Measurements from ENCODE around the gene STOM. TPM values are rescaled to one million over a fixed set of nuclear protein-coding genes. Genes with fewer than 3 reads are reported as not detected.

STOM gene
- total RNA-seq, 1 experiment from 2014 or later = 22.4 TPM

DNA sequence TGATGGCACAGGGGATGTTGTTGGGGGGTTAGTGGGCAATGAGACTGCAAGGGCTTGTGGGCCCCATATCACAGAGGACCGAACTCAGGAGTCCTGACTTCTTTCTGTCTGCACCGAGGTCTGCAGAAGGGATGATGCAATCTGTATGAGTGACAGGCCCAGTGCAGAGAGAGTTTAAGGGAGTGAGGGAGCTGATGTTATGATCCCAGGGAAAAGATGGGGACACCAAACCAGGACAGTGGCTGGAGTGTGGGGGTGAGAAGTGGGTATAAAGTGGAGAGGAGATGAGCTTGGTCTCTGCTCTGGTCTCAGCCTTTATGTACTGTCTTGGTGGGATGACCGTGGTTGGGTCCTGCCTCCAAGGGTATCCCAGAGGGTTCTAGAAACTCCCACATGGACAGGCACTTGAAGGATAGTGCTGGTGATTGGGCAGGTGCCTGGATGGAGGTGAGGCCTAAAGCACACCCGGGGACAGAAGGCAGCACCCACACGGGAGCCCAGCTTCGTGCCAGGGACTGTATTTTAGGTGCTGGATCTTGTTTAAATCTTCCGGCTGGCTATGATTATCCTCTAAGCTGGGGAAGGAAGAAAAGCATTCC, 80.2 kb downstream of the STOM start:
- ATAC-seq = no peak
- no TSS peak for BruUV-seq (replicated peaks)
- Histone ChIP-seq H3K4me3 (replicated peaks in 1 of 2; ENCODE audit: low read depth in 1 of 2, low read length in 2 of 2) (no peak overlapping the region), H3K27ac (ENCODE audit: low read depth, low read length) (peak overlapping the region; percentile 99), H3K27me3 (ENCODE audit: insufficient read depth, low read length) (no peaks in the 10 kb centered on the region), H3K4me2 (ENCODE audit: low read length) (peak overlapping the region; percentile 84), H3K9me2 (ENCODE audit: insufficient read depth) (no peaks in the 10 kb centered on the region), H3K9ac (ENCODE audit: low read length) (peak overlapping the region; percentile 70; the same call in 1 of the 2 replicates), H4K20me1 (ENCODE audit: insufficient read depth) (no peaks in the 10 kb centered on the region), H3K36me3 (ENCODE audit: control insufficient read depth in 1 of 2, insufficient read depth in 2 of 2, low read length in 2 of 2) (no peaks in the 10 kb centered on the region), H3K4me1 (ENCODE audit: control insufficient read depth in 1 of 2, insufficient read depth in 2 of 2, low read length in 2 of 2) (peaks cover 52 to 54% of the 10 kb centered on the region in 2 experiments), H3K79me2 (ENCODE audit: insufficient read depth, low read length) (no peaks in the 10 kb centered on the region), H2AFZ (ENCODE audit: low read depth, low read length, poor library complexity, severe bottlenecking) (no peak overlapping the region), H3K9me3 (ENCODE audit: control insufficient read depth in 1 of 2, insufficient read depth in 1 of 2, low read depth in 1 of 2, low read length in 2 of 2) (no peaks in the 10 kb centered on the region)
- ChIA-PET CTCF (interaction anchor here (1.1 to 1.5 kb wide), 2 partner anchors 12 to 30 kb away, joined by 3 to 5 read pairs; no protein-coding TSS in a partner anchor), RAD21 (ENCODE audit: low non-redundant PET in 1 of 2, low total read pairs in 2 of 2, uncharacterized antibody in 2 of 2, unreplicated experiment in 2 of 2) (no interaction called here), POLR2A (no interaction called here)
- TF ChIP-seq, protein P1, sequence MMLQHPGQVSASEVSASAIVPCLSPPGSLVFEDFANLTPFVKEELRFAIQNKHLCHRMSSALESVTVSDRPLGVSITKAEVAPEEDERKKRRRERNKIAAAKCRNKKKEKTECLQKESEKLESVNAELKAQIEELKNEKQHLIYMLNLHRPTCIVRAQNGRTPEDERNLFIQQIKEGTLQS (IDR thresholded peaks at IDR 0.05) = no peak
- TF ChIP-seq FOSL1 (IDR thresholded peaks at IDR 0.05; ENCODE audit: low read depth) = no peak
- TF ChIP-seq EZH2 (IDR thresholded peaks at IDR 0.05) = no peak
- TF ChIP-seq, protein P2, sequence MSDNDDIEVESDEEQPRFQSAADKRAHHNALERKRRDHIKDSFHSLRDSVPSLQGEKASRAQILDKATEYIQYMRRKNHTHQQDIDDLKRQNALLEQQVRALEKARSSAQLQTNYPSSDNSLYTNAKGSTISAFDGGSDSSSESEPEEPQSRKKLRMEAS (IDR thresholded peaks at IDR 0.05) = no peak
- intact Hi-C loops (cut with micrococcal nuclease) = loop anchor here (10.0 kb wide), 1 partner anchor 305 kb away; no protein-coding TSS in a partner anchor
- DNase-seq (ENCODE audit: low read depth, low spot score) = no peak

DNA sequence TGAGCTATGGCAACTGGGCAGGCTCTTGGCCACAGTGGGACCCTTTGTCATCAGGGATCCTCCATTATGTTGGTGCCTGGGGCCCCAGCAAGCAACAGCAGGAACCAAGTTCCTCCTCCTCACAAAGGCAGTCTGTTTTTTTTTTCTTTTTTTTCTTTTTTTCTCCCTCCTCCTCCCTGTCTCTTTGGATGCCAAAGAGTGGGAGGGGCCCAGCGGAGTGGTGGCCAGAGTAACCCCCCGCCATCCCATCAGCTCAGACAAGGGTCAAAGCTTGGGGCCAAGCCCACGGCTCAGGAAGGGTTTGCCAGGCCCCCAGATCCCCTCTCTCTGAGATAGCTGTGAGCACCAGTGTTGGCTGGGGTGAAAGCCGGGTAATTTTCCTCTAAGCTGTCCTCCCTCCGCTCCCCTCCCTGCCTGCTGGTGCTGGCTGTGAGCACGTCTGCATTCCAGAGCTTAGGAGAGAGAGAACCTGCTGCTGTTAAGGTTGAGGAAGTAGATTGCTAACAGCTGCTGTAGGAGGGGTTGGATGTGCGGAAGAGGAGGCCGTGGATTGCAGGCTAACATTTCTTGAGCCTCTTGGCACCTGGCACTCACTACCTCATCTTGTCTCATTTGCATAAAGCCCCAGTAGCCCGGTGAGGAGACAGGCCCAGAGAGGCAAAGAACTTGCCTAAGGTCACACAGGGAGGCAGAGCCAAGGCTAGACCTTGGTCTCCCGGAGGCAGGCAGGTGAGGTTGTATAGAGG, 80.9 kb downstream of the STOM start:
- RAD21 ChIA-PET (ENCODE audit: low non-redundant PET in 1 of 2, low total read pairs in 2 of 2, uncharacterized antibody in 2 of 2, unreplicated experiment in 2 of 2) = no interaction called here
- Histone ChIP-seq H3K27me3 (ENCODE audit: insufficient read depth, low read length) (no peaks in the 10 kb centered on the region), H3K9ac (ENCODE audit: low read length) (peak overlapping the region; percentile 70), H3K9me2 (ENCODE audit: insufficient read depth) (no peaks in the 10 kb centered on the region), H3K9me3 (ENCODE audit: control insufficient read depth in 1 of 2, insufficient read depth in 1 of 2, low read depth in 1 of 2, low read length in 2 of 2) (no peaks in the 10 kb centered on the region), H3K4me1 (ENCODE audit: control insufficient read depth in 1 of 2, insufficient read depth in 2 of 2, low read length in 2 of 2) (peaks cover 59 to 60% of the 10 kb centered on the region in 2 experiments), H3K4me3 (replicated peaks in 1 of 2; ENCODE audit: low read depth in 1 of 2, low read length in 2 of 2) (no peak overlapping the region), H4K20me1 (ENCODE audit: insufficient read depth) (no peaks in the 10 kb centered on the region), H3K4me2 (ENCODE audit: low read length) (peak overlapping the region; percentile 84), H3K36me3 (ENCODE audit: control insufficient read depth in 1 of 2, insufficient read depth in 2 of 2, low read length in 2 of 2) (no peaks in the 10 kb centered on the region), H3K79me2 (ENCODE audit: insufficient read depth, low read length) (no peaks in the 10 kb centered on the region), H2AFZ (ENCODE audit: low read depth, low read length, poor library complexity, severe bottlenecking) (no peak overlapping the region), H3K27ac (ENCODE audit: low read depth, low read length) (peak overlapping the region; percentile 99)
- POLR2A ChIA-PET = no interaction called here
- no TSS peak for BruUV-seq (replicated peaks)
- no peak for ATAC-seq
- CTCF ChIA-PET = interaction anchor here (1.1 to 1.5 kb wide), 2 partner anchors 11 to 31 kb away, joined by 3 to 5 read pairs; no protein-coding TSS in a partner anchor
- intact Hi-C loops (cut with micrococcal nuclease) = loop anchor here (10.0 kb wide), 1 partner anchor 304 kb away; no protein-coding TSS in a partner anchor
- no peak for DNase-seq (ENCODE audit: low read depth, low spot score)
- TF ChIP-seq ZFX (IDR thresholded peaks at IDR 0.05) = no peak
- no peak for TF ChIP-seq EZH2phosphoT487 (IDR thresholded peaks at IDR 0.05; ENCODE audit: borderline replicate concordance)
- TF ChIP-seq, protein P2 (IDR thresholded peaks at IDR 0.05) = no peak
- no peak for TF ChIP-seq YY1 (IDR thresholded peaks at IDR 0.05; ENCODE audit: extremely low read depth, insufficient replicate concordance, low read depth, low read length)
- TF ChIP-seq TCF7L2 (IDR thresholded peaks at IDR 0.05; ENCODE audit: borderline replicate concordance, extremely low read depth, insufficient read depth, insufficient read length) = no peak
- no peak for TF ChIP-seq SIN3A (IDR thresholded peaks at IDR 0.05; ENCODE audit: low read depth)
- no peak for TF ChIP-seq FOSL1 (IDR thresholded peaks at IDR 0.05; ENCODE audit: low read depth)
- TF ChIP-seq ELF1 (IDR thresholded peaks at IDR 0.05; ENCODE audit: borderline replicate concordance, low read depth) = no peak
- no peak for TF ChIP-seq JUND (IDR thresholded peaks at IDR 0.05)
- TF ChIP-seq, protein P3, sequence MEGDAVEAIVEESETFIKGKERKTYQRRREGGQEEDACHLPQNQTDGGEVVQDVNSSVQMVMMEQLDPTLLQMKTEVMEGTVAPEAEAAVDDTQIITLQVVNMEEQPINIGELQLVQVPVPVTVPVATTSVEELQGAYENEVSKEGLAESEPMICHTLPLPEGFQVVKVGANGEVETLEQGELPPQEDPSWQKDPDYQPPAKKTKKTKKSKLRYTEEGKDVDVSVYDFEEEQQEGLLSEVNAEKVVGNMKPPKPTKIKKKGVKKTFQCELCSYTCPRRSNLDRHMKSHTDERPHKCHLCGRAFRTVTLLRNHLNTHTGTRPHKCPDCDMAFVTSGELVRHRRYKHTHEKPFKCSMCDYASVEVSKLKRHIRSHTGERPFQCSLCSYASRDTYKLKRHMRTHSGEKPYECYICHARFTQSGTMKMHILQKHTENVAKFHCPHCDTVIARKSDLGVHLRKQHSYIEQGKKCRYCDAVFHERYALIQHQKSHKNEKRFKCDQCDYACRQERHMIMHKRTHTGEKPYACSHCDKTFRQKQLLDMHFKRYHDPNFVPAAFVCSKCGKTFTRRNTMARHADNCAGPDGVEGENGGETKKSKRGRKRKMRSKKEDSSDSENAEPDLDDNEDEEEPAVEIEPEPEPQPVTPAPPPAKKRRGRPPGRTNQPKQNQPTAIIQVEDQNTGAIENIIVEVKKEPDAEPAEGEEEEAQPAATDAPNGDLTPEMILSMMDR (IDR thresholded peaks at IDR 0.05 in 2 of 3, conservative IDR thresholded peaks at IDR 0.05 in 1 of 3; ENCODE audit: borderline replicate concordance in 1 of 3, insufficient read depth in 1 of 3, low read depth in 2 of 3, low read length in 2 of 3) = no peak
- no peak for TF ChIP-seq ZNF274 (IDR thresholded peaks at IDR 0.05; ENCODE audit: low read depth, low read length)
- TF ChIP-seq POLR2AphosphoS5 (IDR thresholded peaks at IDR 0.05; ENCODE audit: low read depth, low read length) = no peak
- TF ChIP-seq SP1 (IDR thresholded peaks at IDR 0.05; ENCODE audit: low read depth) = no peak
- TF ChIP-seq EZH2 (IDR thresholded peaks at IDR 0.05) = no peak
- no peak for TF ChIP-seq RAD21 (IDR thresholded peaks at IDR 0.05; ENCODE audit: low read depth)

All from HCT116 (cell line).